HG03575 (cell line): ENCODE results near the gene TBL3.
"Not testable (repeated sequence)": the region's sequence is repeated elsewhere in the genome, so short reads cannot be mapped to it uniquely, and the experiment has no call there.

ENCODE experiments used
- ATAC-seq: cut with Tn5 transposase; IDR thresholded peaks from one replicate; pipeline ENCODE4 v1.9.1; 2021; ENCODE audit not compliant: unreplicated experiment, insufficient number of reproducible peaks, low FRiP score; ENCODE audit errors: extremely low read depth

TBL3 gene

GRCh38 chr16:1971796-1972489, at the start of gene TBL3:
Gene TBL3 (plus strand): TSS chr16:1972053. CDS start chr16:1972165, 112 bp downstream.
- no peak for ATAC-seq

GRCh38 chr16:1922357-1922756, 49.5 kb upstream of the TBL3 start:
- ATAC-seq: no peak

GRCh38 chr16:1923299-1924034, 48.4 kb upstream of the TBL3 start:
- ATAC-seq: no peak

- no peak for ATAC-seq
Measured at GRCh38 chr16:1924095-1924494, 47.8 kb upstream of the TBL3 start.

GRCh38 chr16:1926271-1926670, 45.6 kb upstream of the TBL3 start:
- no peak for ATAC-seq

- no peak for ATAC-seq
Measured at GRCh38 chr16:1929105-1929504, 42.7 kb upstream of the TBL3 start.

- ATAC-seq: no peak
Measured at GRCh38 chr16:1929578-1930337, 42.1 kb upstream of the TBL3 start.

GRCh38 chr16:1930338-1930720, 41.5 kb upstream of the TBL3 start:
- ATAC-seq: no peak

GRCh38 chr16:1932050-1933028, 39.5 kb upstream of the TBL3 start:
- no peak for ATAC-seq

- no peak for ATAC-seq
Measured at GRCh38 chr16:1933097-1933661, 38.7 kb upstream of the TBL3 start.

GRCh38 chr16:1936945-1937479, 34.8 kb upstream of the TBL3 start:
- ATAC-seq: no peak

- no peak for ATAC-seq
Measured at GRCh38 chr16:1938316-1938715, 33.5 kb upstream of the TBL3 start.

GRCh38 chr16:1938910-1939309, 32.9 kb upstream of the TBL3 start:
- no peak for ATAC-seq

GRCh38 chr16:1939833-1940232, 32.0 kb upstream of the TBL3 start:
- not testable (repeated sequence) for ATAC-seq

- no peak for ATAC-seq
Measured at GRCh38 chr16:1940273-1941161, 31.3 kb upstream of the TBL3 start.

GRCh38 chr16:1941162-1942046, 30.4 kb upstream of the TBL3 start:
- no peak for ATAC-seq
